ENCODE results near the gene TTC32. TPM values are rescaled to one million over a fixed set of nuclear protein-coding genes. Genes with fewer than 3 reads are reported as not detected.
A peak's percentile ranks its signal among the peaks of the same experiment; 100 is the strongest.

Gene TTC32
- total RNA-seq, 1 donor from 2014 or later = 7.5 TPM

DNA sequence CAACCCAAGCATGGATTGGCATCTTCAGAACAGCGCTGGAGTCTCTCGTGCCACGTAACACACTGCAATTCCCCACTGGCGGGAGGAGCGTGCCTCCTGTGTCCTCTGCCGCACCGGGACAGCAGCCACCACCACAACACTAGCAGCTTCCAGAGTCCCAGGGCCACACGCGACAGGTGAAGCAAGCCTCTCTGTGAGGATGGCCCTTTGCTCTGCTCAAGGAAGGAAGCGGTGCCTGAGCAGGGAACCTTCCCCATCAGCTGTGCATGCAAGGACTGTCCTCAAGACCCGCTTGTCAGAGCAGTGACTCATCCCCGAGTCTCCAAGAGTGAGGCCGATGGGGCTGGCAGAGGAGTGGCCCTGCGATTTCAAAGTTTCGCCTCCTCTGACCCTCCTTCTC, 44.0 kb downstream of the TTC32 start:
- peak; percentile 56 for DNase-seq (ENCODE audit: low spot score)
- intact Hi-C loops (cut with DNase I) = no loop called here

DNA sequence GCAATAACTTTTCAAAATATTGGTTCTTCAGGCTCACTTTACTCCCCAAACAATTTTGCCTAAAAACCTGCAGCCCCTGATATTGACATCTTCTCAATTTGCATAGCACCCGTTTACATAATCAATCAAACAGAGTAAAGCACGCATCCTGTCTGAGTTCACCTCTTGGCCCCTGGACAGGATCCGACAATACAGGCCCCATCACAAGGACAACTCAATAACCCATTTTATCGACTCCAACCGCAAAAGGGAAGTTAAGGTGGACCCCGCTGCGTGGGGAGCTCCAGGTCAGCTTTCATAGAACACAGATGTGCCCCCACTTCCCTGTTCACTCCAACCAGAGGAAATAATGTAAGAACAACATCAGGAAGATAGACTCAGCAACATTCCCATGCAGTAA, 44.7 kb downstream of the TTC32 start:
- no peak for DNase-seq (ENCODE audit: low spot score)
- intact Hi-C loops (cut with DNase I) = no loop called here

DNA sequence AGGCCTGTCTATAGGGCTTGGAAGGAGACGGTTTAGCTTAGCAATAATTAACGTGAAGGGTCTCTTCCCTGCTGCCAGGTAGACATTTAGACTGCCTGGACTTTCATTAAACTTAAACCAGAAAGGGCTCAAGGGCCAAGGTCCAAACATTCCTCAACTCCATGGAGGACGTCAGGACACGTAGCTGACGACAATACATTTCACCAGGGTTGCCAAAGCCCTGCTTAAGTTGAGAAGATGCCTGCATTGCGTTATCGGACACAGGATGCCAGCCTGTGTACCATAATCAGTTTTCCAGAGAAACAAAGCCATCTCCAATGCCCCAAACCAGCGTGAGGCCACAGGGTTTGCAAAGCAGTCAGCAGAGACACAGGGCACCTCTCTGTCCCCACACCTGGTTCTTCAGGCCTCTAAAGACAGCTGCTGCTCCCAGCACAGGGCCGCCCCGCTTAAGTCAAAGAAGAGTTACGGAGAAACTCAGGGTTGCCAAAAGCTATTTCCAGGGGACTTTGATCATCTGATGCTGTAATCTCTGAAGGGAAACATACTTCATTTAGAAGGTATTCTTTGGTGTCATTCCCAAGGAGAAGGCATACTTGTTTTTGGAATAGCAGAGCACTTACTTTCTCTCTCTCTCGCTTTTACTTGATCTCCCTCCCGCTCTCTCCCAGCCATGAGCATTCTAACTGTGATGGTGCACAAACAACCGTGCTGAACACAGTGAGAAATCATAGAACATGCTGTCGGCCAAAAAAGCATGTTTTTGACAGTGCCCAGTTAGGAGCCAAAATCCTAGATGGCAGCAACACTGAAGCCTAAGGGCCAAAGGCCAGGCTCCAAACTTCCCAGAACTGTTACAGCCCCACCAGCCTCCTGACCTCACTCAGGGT, 46.0 kb downstream of the TTC32 start:
- DNase-seq (ENCODE audit: low spot score) = peak; percentile 10
- intact Hi-C loops (cut with DNase I) = no loop called here

DNA sequence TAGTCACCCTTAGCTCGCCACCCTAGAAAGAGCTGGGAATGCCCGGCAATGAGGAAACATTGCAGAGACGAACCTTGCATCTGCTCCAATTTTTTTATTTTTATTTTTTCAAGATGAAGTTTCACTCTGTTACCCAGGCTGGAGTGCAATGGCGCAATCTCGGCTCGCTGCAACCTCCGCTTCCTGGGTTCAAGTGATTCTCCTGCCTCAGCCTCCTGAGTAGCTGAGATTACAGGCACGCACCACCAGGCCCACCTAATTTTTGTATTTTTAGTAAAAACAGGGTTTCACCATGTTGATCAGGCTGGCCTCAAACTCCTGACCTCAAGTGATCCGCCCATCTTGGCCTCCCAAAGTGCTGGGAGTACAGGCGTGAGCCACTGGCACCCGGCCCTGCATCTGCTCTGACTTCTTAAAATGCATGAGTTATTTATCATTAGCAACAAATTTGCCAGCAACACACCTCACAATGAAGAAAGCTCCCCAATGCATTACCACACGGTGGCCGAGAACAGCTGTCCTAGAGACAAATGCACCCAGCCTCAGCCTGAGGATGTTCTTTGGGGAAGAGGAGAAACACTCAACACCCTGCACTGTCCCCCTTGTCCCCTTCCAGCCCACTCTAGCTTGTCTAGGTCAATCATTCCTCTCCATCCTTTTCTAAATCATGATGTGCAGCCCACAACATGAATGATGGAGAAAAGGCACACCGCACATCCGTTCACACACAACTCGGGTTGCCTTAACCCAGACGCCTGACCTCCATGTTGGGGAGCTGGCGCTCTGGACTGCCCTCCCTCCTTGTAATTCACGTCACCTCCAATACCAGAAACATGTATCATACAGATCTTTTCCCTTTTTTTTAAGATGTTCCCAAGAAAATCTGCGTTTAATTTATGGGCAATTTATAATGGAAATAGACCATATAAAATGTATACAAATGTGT, 46.9 kb downstream of the TTC32 start:
- intact Hi-C loops (cut with DNase I) = no loop called here
- DNase-seq (ENCODE audit: low spot score) = peak; percentile 56

DNA sequence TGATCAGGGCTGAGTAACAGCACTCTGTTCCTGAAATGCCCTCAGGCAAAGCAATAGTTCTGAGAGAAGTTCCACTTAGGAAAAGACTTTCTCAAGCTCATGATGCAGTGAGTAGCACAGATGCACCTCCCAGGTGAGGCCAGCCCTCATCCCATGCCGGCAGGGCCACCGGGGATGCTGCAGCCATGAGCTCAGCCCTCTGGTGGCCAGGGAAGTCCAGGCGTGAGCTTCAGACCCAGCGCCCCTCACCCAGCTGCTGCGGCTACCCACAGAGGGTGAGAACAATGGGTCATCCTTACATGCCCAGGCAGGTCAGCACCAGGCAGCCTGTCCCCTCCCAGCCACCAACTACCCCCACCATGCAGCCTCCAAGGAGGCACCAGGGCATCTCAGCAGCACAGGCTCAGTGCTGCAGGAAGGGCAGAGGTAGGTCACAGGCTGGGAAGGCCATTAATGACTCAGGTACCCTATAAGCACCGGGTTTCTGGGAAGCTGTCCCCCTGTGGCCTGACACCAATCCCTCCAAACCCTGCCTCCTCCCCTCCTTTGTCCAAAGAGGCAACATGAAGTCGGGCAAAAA, 50.6 kb downstream of the TTC32 start:
- peak; percentile 44 for DNase-seq (ENCODE audit: low spot score)
- intact Hi-C loops (cut with DNase I) = no loop called here

DNA sequence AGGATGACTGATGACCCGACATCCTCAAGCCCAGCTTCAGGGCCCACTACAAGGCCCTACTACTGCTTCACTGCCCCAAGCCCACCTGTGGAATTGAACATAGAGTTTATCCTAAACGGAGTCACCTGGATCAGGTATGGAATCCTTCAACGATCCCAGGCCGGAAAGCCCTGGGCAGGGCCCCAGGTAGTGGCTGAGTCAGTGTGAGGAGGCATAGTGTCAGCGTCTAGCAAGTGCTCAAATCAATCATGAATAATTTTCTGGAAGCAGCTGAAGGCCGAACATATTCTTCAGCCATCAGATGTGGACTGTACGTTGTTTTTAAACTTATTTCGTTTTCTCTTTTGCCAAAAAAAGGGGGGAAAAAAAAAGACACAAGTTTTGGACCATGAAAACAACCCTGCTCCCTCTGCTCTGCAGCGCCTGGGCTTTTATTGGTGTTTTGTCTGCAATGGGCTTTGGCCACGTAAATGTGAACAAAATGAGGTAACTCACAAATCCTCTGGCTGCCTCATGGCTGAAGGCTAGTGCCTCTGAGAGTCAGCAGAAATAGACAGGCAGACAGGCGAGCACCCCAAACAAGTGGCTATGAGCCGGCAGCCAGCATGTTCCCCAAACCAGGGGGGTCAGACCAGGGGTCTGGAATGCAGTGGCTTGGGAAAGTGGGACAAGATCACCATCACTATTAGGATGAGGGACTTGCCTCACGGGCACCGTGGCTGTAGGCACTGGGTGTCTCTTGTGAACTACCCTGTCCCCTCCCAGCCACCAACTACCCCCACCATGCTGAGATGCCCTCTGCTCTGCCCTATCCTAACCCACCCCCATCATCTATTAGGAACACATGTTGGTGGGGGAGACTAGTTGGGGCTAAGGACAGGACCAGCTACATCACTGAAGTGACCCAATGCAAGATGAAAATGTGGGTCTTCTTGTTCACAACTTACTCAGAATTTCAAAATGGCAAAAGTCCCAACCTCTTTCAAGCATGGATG, 51.4 kb downstream of the TTC32 start:
- DNase-seq (ENCODE audit: low spot score) = peak; percentile 62
- intact Hi-C loops (cut with DNase I) = no loop called here

DNA sequence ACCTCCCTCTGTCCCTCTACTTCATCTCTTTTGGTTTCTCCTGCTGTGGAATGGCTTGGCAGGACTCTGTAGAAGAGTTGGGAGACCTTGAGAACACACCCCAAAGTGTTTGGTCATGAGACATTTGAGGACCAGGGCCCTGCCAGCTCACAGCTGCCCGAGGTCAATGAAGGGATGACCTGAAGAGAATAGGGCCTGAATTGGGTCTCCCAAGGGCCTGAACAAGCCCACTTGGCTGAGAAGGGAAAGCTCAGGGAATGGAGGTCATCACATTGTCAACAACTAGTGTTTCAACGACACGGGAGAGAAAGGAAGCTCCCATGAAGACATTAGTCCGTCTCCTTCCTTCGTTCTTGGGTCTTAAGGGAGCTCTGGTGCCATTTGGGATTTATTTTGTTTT, 52.8 kb downstream of the TTC32 start:
- DNase-seq (ENCODE audit: low spot score) = peak; percentile 10
- intact Hi-C loops (cut with DNase I) = no loop called here

DNA sequence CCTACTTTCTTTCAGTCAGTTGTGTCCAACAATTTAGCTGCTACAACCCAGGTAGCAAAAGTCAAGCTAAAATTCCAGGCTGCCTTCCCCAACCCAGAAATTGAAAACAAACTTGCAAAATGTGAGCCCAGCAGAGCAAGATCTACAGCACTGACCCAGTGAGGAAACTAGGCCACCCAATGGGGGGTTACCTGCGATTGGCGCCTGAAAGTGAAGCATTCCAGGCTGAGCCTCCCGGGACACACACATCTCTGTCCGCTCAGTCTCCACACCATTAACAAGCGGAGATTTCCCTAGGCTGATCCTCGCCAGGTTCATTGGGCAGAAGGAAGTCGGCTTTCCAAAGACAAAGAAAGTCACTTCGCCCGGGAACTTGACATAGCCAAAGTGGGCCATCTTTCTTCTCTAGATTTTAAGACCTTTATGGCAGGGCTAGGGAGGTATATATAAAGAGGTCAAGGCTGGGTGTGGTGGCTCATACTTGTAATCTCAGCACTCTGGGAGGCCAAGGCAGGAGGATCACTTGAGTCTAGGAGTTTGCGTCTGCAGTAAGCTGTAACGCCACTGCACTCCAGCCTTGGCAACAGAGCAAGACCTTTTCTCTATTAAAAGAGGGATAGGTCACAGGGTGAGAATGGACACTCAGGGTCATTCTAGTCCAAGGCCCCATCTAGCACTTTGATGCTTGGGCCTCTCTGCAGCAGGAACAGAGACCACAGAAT, 53.6 kb downstream of the TTC32 start:
- peak; percentile 47 for DNase-seq (ENCODE audit: low spot score)
- intact Hi-C loops (cut with DNase I) = no loop called here

DNA sequence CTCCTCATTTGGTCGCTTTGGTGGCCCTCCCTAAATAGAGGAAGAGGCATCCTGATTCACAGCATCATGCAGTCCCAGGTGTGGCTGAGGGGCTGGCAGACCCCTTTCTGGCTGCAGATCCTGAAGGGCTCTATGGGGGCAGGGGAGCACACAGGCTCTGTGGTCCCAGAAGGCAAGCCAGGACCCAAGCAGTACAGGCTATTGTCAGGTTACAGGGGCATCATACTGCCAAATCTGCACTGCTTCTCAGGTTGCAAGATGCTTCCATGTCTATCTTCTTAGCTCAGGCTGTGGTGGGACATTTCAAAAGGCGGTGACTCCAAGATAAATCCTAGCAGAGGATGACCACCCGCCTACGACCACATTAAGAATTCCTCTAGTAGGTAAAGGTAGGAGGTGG, 54.3 kb downstream of the TTC32 start:
- intact Hi-C loops (cut with DNase I) = no loop called here

More for the DNA sequence above, 54.3 kb downstream of the TTC32 start:
- DNase-seq (ENCODE audit: low spot score) = no peak

Other genes starting within 250 kb of the TTC32 start
- 5.1 TPM for gene WDR35, start 88.1 kb upstream of the TTC32 start, total RNA-seq
- 0.11 TPM for gene MATN3, start 110.7 kb upstream of the TTC32 start, total RNA-seq
- 134 TPM for gene LAPTM4A, start 149.6 kb upstream of the TTC32 start, total RNA-seq